RWPE1 (cell line): ENCODE measurements around the gene LAPTM5.

Experiments
- CTCF ChIA-PET: fragments of 350-600 bp; sonication (Branson Sonifier 250); formaldehyde crosslinking; extraction: SDS; loops from one replicate; lab custom pipeline; 2021; lab: Yijun Ruan, JAX
- POLR2A ChIA-PET: fragments of 400-600 bp; formaldehyde crosslinking; extraction: SDS; loops from one replicate; lab custom pipeline; 2020; ENCODE audit warnings: antibody characterized with exemption; ENCODE audit not compliant: low non-redundant PET; lab: Yijun Ruan, JAX
- DNase-seq: peaks from one replicate; pipeline ENCODE4 v3.0.0; 2012; ENCODE audit warnings: low spot score
- H3K27ac ChIP-seq: fragments of 450-650 bp; 2 replicates; pipeline ENCODE4 v1.5.1; 2017
- TF ChIP-seq, protein P1 (sequence below): fragments of 450-650 bp; conservative IDR thresholded peaks from 2 replicates; pipeline ENCODE4 v1.5.1; 2017; ENCODE audit warnings: low read depth, mild to moderate bottlenecking

The LAPTM5 gene

DNA sequence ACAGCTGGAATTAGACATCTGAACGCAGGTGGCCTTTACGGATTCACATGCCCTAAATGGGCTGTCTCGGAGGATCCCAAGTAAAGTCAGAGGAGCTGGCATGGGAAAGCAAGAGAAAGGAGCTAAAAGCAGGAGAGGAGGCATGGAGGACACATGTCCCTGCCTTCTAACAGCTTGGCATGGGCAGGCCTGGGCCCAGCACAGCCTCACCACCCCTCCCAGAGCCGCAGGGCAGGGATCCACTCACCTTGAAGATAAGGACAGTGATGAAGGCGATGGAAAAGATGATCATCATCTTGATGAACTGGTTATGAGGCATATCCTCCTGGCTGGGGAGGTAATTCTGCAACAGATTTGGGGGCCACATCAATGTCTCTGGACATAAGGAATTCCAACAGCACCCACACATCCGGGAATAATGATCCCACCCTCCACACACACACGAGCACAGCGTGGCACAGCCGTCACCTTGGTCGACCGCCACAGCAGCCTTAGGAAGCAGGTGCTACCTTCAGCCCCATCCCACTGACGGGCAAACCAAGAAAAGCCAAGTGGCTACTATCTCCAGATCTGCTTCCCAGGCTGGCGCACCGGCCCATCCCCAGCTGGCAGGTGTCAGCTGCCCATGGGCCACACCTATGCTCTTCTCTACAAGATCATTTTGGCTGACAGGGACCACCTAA is 20.1 kb downstream of the LAPTM5 start:
- TF ChIP-seq, protein P1, sequence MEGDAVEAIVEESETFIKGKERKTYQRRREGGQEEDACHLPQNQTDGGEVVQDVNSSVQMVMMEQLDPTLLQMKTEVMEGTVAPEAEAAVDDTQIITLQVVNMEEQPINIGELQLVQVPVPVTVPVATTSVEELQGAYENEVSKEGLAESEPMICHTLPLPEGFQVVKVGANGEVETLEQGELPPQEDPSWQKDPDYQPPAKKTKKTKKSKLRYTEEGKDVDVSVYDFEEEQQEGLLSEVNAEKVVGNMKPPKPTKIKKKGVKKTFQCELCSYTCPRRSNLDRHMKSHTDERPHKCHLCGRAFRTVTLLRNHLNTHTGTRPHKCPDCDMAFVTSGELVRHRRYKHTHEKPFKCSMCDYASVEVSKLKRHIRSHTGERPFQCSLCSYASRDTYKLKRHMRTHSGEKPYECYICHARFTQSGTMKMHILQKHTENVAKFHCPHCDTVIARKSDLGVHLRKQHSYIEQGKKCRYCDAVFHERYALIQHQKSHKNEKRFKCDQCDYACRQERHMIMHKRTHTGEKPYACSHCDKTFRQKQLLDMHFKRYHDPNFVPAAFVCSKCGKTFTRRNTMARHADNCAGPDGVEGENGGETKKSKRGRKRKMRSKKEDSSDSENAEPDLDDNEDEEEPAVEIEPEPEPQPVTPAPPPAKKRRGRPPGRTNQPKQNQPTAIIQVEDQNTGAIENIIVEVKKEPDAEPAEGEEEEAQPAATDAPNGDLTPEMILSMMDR: no peak
- CTCF ChIA-PET: interaction anchor here (0.8 kb wide), 1 partner anchor 15 kb away, joined by 3 read pairs; no protein-coding TSS in a partner anchor
- no peak overlapping the region for H3K27ac ChIP-seq
- DNase-seq: no peak
- POLR2A ChIA-PET: no interaction called here

DNA sequence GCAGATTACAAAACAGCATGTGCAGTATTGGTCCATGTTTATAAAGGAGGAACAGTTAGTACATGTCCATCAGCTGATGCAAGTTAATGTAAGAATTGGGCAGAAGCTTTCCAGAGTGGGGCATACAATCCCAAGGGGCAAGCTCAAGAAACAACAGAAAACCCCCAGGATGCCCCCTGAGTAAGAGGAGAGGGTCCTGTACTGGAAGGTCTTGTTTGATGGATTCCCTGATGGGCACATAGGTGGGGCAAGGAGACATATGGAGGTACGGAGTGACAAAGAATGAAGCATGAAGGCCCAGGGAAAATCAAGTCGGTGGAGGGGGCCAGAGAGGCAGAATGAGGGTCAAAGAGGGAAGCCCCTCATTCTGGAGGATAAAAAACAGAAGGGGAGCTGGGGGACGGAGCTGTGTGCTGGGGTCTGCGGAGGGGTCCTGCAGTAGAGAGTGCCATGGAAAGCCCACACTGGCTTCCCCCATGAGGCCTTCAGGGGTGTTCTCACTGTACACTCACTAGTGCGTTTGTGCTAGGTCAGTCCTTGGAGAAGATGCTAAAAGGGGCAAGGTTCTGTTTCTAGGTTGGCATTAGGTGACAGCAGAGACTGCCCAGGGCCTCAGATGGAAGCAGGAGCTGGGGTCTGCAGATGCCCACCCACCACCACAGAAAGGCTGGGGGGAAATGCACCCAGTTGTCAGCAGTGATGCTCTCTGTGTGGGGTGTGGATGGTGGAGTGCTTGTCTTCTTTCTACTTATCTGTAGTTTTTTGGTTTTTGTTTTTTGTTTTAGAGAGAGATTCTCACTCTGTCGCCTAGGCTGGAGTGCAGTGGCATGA is 21.7 kb downstream of the LAPTM5 start:
- TF ChIP-seq, protein P1: no peak
- ChIA-PET POLR2A (no interaction called here), CTCF (interaction anchor here (0.7 kb wide), 1 partner anchor 180 kb away, joined by 6 read pairs; no protein-coding TSS in a partner anchor)
- no peak for DNase-seq
- no peak overlapping the region for H3K27ac ChIP-seq

DNA sequence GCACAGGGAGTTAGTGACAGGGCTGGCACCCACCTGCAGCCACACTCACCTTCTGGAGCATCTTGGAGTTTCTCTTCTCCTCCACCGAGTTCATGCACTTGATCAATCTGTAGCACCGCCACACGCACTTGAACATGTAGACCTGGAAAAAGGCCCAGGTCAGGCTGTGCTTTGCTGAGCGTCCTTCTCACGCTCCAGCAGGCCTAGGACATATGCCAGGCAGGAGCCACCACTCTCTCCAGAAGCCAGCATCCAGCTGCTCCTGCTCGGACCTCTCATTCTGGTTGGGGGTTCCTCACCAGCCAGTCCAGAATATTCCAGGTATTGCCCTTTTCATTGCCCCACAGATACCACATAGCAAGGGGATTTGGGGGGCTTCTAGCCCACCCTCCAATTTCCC is 22.4 kb downstream of the LAPTM5 start:
- H3K27ac ChIP-seq: no peak overlapping the region
- no peak for DNase-seq
- ChIA-PET CTCF (interaction anchor here (0.7 kb wide), 1 partner anchor 181 kb away, joined by 6 read pairs; no protein-coding TSS in a partner anchor), POLR2A (no interaction called here)
- TF ChIP-seq, protein P1: no peak

DNA sequence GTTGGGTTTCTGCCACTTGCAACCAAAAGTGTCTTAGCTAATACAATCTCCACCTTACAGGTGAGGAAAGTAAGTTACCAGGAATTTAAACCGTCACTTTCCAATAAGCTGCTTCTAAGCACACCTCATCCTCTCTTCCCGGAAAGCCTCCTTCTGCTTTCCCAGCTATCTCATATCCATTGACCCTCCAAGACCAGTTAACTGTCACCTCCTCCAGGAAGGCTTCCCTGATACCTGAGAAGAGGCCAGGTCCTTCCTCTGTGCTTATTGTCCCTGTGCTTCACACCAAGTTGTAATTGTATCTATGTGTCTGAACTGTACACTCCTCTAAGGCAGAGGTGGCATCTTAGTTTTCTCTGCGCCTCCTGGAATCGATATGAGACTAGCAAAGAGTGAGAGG is 23.0 kb downstream of the LAPTM5 start:
- H3K27ac ChIP-seq: no peak overlapping the region
- TF ChIP-seq, protein P1: no peak
- ChIA-PET CTCF (no interaction called here), POLR2A (no interaction called here)
- no peak for DNase-seq

DNA sequence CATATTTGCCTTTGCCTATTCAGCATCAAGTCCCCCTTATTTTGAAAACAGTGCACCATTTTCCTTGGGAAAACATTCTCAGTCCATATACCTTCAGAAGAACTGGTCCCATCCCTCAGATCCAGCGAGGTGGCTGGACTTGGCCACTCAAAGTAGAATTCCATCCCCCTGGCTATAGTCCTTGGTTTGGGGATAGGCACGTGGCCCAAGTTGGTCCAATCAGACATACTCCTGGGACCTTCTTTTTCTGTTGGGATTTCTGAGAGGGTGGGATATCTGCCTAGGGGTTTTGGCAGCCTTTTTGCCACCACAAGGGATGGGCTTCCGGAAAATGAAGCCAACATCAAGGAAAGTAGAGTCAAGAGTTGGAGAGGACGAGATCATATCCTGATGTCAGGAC is 23.5 kb downstream of the LAPTM5 start:
- CTCF ChIA-PET: no interaction called here

DNA sequence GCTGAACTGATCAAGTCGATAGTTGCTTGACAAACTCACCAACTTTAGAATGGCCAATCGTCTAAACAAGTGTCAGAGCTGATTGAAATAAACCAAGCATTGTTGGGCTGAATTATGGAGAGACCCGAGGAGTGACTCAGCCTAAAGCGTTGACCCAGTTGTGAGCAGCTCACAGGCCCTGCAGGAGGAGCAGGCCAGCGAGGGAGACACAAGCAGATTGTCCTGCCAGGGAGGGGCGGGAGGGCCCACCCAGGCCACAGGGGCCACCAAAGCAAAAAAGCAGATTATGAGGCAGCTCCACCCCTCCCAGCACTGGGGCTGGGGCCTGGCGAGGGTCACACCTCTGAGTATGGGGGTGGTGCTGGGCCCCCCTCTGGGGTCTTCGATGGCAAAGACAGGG is 24.1 kb downstream of the LAPTM5 start:
- TF ChIP-seq, protein P1: no peak
- POLR2A ChIA-PET: no interaction called here
- no peak overlapping the region for H3K27ac ChIP-seq
- no peak for DNase-seq
- CTCF ChIA-PET: no interaction called here

More for the DNA sequence above, 23.5 kb downstream of the LAPTM5 start:
- POLR2A ChIA-PET: no interaction called here
- DNase-seq: no peak
- H3K27ac ChIP-seq: no peak overlapping the region
- TF ChIP-seq, protein P1: no peak
